SK-N-SH (cell line): ENCODE measurements around the gene ETNK2.

Experiments used
- EP300 ChIP-seq, 2 experiments: IDR thresholded peaks; 2 replicates each; pipeline versions ENCODE4 v1.4.0 to v1.6.1; 2012; ENCODE audit warnings: borderline replicate concordance in 1 of 2, low read depth in 1 of 2, low read length in 1 of 2
- TF ChIP-seq, protein P1 (sequence below): fragments of 200-600 bp; sonication (generic); IDR thresholded peaks from 2 replicates; pipeline ENCODE4 v1.6.1; 2017; ENCODE audit warnings: antibody characterized with exemption, mild to moderate bottlenecking, moderate library complexity

DNA sequence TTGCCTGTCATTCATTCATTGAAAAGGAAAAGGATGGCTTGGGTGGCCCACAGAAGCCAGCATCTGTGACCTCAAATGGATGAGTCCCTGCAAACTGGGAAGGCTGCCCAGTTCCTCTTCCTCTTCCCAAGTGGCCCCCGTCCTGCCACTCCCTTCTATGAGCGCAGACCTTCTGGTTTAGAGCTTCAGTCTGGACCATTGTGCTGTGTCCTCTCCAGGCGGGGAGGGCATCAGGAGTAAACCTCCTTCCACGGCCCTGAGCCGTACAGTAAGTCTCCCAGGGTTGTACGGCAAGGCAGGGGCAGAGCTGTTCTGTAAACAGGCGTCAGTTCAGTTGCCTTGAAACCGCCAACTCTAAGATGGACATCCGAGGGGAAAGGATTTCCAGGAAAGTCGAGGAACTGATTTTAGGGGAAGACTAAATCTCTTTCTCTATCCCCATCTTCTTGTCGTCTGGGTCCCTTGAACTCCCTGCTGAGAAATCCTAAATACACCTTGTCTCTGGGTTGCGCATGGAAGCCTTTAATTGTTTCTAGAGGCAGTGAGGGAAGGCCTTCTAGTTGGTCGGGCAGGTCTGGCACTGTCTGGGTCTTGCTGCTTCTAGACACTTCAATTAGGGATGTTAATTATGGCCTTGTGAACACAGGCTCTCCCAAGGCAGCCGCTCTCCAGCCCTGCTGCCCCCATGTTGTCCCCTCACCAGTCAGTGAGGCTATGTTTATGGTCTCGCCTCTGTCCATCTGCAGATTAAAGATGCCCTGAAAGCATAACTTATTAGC lies 56.8 kb downstream of the ETNK2 start:
- TF ChIP-seq EP300 (IDR thresholded peaks at IDR 0.05; ENCODE audit: borderline replicate concordance in 1 of 2, low read depth in 1 of 2, low read length in 1 of 2), result no peak
- TF ChIP-seq, protein P1, sequence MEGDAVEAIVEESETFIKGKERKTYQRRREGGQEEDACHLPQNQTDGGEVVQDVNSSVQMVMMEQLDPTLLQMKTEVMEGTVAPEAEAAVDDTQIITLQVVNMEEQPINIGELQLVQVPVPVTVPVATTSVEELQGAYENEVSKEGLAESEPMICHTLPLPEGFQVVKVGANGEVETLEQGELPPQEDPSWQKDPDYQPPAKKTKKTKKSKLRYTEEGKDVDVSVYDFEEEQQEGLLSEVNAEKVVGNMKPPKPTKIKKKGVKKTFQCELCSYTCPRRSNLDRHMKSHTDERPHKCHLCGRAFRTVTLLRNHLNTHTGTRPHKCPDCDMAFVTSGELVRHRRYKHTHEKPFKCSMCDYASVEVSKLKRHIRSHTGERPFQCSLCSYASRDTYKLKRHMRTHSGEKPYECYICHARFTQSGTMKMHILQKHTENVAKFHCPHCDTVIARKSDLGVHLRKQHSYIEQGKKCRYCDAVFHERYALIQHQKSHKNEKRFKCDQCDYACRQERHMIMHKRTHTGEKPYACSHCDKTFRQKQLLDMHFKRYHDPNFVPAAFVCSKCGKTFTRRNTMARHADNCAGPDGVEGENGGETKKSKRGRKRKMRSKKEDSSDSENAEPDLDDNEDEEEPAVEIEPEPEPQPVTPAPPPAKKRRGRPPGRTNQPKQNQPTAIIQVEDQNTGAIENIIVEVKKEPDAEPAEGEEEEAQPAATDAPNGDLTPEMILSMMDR, result no peak
